HG03460 (cell line): ENCODE data around the gene TNS1.

Experiments
- ATAC-seq: cut with Tn5 transposase; IDR thresholded peaks from one replicate; pipeline ENCODE4 v1.9.1; 2021; ENCODE audit not compliant: unreplicated experiment

Gene TNS1

GRCh38 chr2:218002143-218002844 lies 501 bp downstream of the TNS1 start:
- no peak for ATAC-seq

- no peak for ATAC-seq
Observed at GRCh38 chr2:218001629-218002028, 1.2 kb downstream of the TNS1 start.

DNA sequence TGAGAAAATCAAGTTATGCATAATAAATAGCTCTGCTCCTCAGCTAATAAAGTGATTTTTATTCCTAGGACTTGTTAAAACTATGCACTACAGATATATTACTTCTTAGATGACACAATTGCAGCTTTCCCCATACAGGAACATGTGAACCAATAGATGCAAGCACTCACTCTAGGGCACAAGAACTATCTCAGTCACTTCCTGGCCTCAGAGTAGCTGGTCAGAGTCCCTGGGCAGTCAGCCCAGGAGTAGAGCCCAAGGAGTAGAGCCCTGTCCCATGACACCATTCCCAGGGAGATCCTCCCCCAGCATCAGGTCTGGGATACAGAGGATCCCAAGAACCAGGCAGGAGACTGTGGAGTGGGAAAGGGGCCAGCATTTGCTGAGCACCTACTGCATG lies 2.7 kb downstream of the TNS1 start:
- no peak for ATAC-seq

DNA sequence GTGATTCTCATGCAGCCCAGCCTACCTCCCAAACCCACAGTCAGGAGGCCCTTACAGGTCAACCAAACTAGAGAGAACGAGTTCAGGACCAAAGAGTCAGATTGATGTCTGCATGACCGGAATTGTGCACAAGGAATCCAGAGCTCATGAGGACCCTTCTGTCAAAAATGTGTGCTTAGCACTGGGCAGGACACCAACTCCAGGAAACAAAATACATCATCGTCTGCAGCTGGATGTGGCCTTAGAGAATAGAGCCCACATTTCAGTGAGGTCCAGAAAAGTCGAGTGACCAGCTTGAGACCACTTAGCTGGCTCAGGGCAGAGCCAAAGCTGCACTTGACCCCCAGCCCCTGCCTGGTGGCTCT lies 3.2 kb downstream of the TNS1 start:
- no peak for ATAC-seq

- no peak for ATAC-seq
Observed at GRCh38 chr2:217998926-217999594, 3.7 kb downstream of the TNS1 start.

DNA sequence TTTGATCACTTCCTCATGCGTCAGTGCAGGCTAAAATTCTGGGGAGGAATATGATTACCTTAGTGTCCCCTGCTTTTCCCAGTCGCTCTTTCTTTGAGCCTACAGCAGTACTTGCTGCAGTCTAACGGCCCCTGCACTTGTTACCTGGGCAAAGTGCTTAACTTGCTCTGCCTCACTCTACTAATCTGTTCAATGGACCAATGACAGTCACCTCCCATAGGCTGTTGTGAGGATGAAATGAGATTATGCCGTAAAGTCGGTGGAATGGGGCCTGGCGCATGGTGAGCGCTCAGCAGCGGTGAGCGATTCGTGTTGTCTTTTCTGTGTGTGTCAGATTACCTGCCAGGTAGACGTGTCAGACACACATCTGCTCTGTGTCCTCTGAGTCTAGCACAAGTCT lies 5.3 kb downstream of the TNS1 start:
- ATAC-seq: no peak

DNA sequence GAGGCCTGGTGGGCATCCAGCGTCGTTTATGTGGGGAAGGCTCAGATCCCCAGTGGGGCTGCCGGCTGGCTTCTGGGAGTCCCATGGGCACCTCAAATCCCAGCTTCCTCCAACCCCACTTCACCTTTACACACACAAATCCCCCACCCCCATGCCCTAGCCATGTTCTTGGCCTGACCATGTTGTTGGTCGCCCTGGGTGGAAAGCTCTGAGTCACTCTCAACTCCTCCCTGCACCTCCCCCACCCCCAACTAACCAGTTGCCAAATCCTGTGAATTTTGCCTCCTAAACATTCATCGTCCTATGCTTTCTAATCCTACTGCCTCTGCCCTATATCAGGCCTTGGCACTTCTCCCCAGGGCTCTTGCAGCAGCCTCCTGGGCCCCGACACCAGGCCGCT lies 6.4 kb downstream of the TNS1 start:
- no peak for ATAC-seq

DNA sequence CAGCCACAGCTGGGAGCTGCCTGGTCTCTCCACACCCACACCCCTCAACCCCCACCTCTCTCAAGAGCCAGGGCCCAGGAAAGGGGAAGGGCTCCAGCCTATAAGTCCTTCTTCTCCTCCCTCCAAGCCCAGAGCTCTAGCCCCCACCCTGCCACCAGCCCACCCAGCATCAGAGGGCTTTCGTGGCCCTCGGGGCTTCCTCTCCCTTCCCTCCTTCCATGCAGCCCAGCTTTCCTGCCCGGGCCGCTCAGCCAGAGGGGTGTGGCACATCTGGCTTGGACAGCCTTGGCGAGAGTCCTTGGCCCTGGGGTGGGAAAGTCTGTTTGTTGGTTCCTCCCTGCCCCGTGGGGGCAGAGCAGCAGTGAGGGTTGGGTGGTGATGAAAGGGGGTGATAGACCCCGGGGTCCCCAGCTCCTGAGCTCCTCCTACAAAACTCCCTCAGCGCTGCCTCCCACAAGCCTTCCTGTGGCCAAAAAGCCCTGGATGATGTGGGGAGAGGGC lies 7.0 kb downstream of the TNS1 start:
- ATAC-seq: no peak

GRCh38 chr2:217994776-217995274 lies 8.0 kb downstream of the TNS1 start:
- ATAC-seq: no peak

- ATAC-seq: no peak
Observed at GRCh38 chr2:217993817-217994463, 8.9 kb downstream of the TNS1 start.

GRCh38 chr2:217993138-217993537 lies 9.7 kb downstream of the TNS1 start:
- no peak for ATAC-seq

DNA sequence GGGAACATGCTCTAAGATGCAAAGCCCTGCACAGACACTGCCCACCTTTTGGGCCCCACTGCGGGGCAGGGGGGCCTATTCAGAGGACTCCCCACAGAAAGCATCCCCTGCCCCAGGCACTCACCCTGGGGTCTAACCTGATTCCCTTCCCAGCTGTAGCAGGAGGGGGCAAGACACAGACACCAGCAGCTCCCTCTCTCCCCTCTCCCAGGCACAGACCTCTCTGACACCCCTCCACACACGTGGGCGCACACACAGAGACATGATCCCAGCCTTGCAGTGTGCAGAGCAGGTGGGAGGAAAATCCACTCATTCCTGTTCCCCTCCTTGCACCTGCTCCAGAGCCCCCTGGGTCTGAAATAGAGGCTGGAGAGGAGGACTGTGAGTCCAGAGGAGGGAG lies 10.7 kb downstream of the TNS1 start:
- no peak for ATAC-seq

DNA sequence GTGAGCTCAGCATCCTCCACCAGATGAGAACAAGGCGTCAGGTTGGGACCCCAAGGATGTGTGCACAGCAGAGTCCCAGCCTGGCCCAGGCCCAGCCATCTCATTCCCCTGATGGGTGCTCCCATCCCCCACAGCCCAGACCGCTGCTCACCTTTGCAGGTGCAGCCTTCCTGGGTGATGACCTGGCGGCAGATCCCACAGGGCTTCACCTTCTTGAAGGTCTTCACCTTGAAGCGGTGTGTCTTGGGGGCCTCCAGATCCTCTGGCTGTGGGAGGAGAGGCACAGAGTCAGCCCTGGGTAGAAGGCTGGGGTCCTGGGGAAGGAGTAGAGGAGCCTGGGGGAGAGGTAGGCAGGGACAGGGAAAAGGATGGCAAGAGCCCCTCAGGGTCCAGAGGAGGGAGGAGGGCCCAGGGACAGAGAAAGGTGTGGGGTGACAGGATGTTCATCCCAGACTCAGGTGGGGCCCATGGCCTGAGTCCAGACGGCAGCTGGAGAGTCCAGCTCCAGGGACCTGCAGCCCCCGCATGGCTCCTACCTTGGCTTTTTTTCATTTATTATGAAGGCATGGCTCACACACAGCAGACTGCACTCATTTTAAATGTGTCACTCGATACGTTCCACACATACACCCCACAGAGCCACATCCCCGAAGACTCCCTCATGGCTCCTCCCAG lies 11.9 kb downstream of the TNS1 start:
- no peak for ATAC-seq

DNA sequence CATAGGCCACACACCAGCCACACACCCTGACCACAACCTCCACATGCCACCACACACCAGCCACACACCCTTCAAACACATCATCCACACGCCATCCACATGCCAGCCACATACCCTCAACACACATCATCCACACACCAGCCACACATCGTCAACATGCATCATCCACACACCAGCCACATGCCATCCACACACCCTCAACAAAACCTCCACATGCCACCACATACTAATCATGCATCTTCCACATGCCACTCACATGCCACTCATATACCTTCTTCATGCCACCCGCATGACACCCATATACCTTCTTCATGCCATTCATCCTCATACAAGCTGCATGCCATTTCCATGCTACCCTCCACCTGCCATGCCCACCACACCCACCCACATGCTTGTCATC lies 12.4 kb downstream of the TNS1 start:
- no peak for ATAC-seq

GRCh38 chr2:217989221-217989948 lies 13.4 kb downstream of the TNS1 start:
- ATAC-seq: no peak

DNA sequence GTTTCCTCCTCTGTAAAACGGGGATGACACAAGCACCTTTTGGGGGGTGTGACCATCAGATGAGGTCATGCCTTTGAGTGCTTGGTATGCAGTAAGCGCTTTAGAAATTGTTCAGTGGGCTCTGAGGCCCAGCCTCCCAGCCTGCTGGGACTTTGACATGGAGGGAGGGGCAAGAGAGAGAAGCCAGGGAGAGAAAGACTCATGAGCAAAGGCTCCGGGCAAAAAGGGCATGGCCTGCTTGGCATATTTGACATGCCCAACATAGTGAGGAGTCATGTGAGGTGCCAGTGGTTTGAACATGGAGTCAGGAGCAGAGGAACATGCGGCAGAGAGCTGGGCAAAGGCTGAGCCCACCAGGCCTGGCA lies 14.0 kb downstream of the TNS1 start:
- no peak for ATAC-seq

DNA sequence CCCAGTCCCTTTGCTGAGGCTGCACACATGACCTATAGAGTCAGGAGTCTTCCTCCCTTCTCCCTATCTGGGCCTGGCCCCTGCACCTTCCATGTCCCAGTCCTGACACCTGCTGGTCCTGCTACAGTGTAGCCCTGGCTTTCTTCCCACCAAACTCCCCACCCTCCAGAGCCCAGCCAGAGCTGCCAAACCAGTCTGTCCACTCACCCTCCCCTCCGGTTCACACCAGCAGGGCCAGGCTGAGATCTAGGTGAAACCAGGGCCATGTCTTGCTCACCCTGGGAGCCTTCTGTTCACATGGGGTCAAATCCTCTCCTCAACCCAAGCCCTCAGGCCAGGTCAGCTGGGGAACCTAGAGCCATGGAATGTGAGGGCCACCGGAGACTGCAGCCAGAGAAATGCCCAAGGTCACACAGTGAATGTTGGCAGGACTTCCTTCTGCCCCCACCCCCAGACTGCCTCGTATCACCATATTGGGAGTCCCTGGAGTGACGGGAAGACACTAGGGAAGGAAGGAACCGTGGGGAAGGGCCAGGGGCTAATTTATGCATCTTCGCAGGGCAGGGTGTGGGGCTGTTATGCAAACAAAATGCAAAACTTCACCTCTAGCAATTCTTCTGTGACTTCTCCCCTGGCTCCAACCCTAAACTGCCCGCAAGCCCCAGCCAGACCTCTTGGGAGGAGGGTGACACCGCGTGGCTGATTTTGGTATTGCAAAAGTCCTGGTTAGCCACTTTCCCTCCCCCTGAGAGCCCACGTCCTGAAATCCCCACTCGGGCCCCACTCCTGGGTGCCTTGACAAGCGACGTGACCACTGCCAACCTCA lies 14.6 kb downstream of the TNS1 start:
- no peak for ATAC-seq

DNA sequence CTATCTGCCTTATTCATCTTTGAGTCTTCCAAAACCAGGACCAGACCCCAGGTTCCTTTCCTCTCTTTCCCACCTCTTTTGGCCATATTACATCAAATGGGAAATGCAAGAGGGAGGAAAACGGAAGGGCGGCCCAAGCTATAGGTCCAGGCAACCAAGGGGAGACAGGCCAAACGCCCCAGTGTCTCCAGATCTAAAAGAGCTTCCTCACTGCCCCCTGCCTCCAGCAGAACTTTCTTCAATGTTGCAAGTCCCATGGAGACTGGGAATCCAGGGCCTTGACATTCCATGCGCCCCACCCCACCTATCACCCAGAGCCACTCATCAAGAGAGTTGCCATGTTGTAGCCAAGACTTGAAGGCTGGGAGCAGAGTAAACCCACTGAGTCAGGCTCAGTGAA lies 15.4 kb downstream of the TNS1 start:
- ATAC-seq: no peak

- no peak for ATAC-seq
Observed at GRCh38 chr2:217986256-217986961, 16.4 kb downstream of the TNS1 start.
